NCI-H1105 (cell line): ENCODE measurements around the gene C22orf31.
A peak's percentile ranks its signal among the peaks of the same experiment; 100 is the strongest.

Source experiments
- DNase-seq: peaks from one replicate; lab custom pipeline; 2025; lab: John Stamatoyannopoulos, UW

C22orf31 gene

DNA sequence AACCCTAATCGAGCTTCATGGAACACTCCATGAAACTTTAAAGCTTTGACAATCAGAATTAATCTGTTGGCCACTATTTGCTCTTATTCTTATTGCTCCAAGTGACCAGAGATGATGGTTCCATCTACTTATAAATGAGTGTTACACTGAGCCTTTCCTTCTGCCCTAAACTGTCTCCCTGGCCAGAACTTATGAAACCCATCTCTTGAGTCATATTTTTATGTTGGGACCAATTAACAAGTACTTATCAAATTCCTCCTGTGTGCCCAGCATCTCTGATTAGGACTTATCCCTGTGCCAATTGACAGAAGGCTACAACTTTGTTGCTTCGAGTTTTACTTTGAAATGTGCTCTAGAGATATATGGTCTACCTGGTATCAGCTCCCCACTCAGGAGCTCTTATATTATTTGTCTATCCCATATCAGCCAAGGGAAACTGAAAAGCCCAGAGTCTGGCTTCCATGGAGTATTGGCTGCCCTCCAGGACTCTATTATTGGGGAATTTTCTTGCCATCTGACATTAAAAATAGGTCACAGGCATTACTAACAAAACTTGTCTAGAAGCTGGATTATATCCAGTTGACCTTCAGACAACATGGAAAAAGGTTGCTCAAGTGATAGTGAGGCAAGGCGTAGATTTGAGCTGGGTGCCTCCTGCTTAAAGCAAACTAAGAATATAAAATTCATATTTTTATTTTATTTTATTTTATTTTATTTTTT is 20.0 kb upstream of the C22orf31 start:
- DNase-seq: no peak

DNA sequence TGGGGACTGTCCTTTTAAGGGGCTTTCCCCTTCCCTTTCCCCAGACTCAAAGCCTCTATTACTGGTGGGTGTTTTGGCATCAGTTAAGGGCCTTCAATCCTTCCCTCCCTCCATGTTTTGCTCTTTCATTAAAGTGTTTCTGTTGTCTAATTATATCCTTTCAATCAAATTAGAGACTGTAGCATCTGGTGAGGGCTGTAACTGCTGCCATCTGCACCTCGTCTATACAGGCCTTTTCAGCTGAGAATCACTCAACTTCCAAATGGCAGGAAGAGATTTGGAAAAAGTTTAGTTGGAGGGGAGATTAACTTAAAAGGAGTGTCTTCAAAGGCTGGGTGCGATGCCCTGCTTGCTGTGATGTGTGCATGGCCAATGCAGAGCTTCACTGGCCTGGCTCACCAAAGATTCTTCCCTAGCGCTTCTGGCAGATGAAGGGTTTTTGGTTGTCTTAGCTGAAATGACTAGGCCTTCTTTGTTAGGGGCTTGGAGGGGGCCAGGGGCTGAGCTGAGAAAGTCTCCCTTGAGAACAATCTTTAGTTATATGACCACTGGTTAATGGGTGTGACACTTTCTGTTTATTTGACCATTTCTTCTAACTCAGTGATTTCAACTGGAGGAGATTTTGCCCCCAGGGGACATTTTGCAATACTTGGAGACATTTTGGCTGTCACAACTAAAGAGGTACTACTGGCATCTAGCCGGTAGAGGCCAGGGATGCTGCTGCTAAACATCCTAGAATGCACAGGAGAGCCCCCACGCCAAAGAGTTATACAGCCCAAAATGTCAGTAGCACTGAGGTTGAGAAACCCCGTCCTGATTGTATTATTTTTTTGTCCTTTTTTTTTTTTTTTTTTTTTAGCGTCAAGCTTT is 18.7 kb upstream of the C22orf31 start:
- DNase-seq: peak; percentile 53

DNA sequence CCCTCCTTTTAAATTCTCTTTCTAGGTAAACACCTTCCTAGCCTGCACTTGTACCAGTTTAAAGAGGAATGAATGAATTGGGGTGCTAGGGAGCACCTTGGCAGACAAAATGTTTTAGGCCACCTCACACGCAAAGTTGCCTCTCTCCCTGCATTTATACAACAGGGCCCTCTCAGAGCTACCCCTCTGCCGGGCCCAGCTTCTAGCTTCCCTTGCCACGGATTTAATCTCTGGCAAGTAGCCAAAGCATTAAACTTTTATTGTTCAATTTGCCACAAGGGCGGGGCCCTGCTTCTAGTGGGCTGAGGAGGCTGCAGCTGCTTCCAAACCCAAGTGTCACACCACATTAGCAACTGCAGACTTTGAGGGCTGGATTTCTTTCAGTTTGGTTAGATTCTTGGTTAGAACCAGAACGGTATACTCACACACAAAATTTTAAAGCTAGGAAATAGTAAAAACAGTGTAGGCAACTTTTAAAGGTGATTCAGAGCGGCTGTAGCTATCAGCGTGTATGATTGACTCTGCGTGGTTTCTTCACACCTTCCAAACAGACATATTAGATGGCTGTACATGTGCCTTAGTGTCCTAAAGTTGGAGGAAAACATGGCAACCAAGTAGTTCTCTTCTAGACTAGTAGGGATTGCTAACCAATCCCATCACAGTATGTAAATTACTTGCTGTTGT is 17.7 kb upstream of the C22orf31 start:
- DNase-seq: peak; percentile 93

DNA sequence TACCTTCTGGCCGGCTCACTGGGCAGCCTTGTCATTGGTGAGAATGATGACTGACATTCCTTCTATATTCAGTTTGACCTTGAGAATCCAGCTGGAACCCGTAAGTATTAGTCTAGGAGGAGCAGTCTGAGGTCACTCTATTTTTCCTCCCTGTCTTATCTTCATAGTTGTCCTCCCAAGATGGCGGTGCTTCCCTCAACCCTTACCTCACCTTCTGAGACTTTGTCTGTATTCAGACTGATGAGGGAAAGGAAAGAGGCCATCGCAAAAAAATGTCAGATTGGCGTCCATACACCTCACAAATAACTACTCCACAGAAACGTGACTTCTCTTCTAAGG is 17.2 kb upstream of the C22orf31 start:
- DNase-seq: no peak

DNA sequence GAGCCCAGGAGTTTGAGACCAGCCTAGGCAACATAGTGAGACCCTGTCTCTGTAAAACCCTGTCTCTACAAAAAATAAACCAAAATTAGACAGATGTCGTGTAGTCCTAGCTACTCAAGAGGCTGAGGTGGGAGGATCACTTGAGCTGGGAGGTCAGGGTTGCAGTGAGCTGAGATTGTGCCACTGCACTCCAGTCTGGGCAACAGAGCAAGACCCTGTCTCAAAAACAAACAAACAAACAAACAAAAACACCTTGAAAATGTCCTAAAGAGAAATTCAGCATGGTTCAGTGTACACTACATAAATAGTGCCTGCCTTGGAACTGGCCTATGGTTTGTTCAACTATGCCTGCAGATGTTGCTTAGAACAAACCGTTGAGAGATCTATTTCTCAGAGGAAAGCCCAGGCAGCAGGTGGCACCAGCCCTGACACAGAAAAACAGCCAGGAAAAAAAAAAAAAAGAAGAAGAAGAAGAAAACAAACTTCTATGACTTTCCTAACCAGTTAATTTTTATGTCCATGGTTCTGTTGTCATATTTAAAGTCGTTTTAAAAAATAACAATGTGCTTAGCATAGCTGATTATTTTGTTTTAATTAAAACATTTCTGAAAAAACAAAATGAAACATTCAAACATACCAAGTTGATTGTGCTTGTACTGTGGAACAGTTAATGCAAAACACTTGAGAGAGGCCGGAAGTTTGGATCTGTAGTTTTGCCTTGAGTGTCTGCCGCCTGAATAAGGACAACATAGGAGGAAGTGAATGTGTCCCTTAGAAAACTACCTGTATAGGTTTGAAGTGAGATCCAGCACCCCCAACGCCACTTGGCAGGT is 16.6 kb upstream of the C22orf31 start:
- DNase-seq: no peak

DNA sequence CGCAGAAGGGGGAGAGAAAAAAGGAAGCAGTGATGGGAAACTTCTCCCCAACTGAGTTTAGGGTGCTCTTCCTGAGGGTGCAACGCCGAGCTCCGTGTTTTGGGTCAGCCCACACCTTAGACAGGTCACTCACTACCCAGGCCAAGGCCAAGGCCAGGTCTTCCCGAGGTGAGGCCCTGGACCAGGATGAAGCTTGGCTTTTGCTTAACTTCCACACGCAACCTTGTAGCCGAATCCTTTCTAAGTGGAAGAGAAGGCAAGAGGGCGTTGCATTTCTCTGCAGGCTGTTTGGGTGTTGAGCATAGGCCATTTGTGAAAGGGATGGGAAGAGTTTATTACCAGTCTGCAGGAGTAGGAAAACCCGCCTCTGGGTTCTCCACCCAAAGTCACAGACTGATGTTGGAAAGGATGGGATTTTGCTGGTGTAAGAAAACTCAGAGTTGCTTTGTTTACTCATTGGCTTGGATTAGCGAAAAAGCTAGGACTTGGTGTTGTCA is 12.7 kb upstream of the C22orf31 start:
- DNase-seq: no peak

DNA sequence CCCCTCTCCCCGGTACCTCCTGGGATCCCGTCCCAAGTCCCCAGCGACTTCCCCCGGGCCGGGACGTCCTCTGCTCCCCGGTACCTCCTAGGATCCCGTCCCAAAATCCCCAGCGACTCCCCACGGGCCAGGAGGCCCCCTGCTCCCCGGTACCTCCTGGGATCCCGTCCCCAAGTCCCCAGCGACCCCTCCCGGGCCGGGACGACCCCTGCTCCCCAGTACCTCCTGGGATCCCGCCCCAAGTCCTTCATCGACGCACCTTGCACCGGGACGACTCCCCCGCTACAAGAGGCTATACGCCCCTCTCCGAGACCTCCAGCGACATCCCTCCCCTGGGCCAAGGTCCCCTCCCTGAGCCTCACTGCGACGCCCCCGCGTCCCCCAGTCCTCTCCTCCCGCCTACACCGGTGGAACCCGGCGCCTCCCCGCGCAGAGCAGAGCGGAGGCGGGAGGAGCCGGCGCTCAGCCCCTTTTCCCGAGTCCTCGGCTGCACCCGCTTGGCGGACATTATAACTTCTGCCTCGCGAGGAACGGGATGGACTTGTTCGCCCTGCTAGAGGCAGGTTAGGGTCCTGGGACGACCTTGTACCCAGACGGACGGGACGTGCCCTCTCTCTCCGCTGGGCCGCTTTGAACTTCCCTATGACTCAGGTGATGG is 12.1 kb upstream of the C22orf31 start:
- no peak for DNase-seq

DNA sequence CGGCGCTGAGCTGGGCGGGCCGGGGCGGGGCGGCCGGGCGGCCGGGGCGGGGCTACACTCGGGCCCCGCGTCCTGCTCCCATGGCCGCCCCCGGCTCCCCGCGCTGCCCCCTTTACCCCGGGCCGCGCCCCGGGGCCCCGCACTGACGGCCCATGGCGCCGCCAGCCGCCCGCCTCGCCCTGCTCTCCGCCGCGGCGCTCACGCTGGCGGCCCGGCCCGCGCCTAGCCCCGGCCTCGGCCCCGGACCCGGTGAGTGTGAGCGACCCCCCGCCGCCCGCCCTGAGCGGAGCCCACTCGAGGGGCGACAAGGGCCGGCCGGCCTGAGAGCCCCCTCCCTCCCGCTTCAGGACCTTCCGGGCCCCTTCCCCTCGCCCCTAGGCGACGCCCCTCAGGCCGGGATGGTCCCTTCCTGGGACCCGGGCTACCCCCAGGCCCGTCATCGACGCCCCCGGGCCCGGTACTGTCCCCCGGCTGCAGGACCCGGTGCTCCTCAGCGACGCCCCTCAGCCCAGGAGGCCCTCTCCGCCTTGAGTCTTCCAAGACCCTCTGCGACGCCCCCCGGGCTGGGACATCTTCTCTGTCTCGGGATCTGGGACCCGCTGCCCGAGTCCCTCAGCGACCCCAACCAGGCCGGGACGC is 11.5 kb upstream of the C22orf31 start, which contains the start of gene KREMEN1:
KREMEN1 (plus strand) TSS at position 57 of the 639 bp plus-strand sequence; CDS start at position 153, 96 bp downstream.
- no peak for DNase-seq

DNA sequence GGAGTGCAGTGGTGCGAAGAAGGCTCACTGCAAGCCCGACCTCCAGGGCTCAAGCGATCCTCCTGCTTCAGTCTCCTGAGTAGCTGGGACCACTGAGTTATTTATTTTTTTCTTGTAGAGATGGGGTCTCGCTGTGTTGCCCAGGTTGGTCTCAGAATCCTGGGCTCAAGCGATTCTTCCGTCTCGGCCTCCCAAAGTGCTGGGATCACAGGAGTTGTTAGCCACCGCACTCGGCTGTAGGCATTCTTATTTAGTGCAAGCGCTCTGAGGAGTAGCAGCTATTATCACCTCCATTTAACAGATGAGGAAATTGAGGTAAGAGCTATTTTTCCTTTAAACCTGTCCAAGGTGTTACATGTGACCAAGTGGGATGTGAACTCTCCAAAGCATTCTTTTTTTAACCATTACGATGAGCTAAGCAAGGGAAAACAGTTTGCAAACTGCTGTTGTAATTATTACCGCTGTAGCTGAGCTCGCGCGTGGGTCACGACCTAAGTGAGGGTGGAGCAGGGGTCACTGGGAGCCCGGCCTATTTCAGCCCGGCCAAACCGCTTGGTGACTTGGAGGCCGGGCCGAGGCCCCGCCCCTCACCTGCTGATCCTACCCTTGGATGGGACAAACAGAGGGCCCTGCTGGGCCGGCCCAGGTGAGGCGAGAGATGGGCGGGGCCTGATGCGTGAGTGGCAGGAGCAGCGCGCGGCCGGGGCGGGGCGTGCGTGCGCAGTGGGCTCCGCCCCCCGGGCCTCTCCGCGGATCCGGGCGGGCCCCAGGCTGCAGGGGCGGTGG is 10.8 kb upstream of the C22orf31 start:
- DNase-seq: peak; percentile 82

DNA sequence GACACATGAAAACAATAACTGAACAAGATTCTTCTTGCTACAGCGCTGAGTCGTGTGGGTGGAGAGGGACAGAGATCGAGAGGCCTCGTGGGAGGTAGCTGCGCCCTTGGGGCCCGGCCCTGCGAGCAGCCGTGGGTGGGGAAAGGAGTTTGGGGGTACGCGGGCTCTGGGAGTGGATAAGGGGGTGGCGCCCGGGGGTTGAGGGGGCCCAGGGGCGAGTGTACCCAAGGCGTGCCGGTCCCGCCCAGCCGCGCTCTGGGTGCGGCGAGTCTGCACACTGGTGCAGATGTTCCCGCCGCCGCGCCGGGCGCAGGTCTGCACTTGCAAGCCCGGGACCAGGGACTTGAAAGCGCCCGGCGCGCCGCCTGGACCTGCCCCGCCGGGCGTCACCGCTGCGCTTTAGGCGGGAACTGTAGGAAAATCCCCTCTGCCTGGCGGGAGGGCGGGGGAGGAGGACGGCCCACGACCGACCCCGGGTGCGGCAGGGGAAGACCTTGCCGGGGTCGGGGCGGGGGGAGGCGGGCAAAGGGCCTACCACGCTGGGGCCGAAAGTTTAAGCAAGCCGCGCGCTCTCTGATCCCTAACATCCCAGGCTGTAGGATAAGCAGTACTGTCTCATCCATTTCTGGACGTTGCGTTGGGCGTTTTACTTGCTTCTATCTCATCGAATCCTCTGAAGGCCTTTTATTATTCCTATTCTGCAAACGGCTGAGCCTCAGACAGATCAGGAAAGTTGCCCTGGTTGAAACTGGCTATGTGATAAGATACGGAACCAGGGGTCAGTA is 9.8 kb upstream of the C22orf31 start:
- no peak for DNase-seq

DNA sequence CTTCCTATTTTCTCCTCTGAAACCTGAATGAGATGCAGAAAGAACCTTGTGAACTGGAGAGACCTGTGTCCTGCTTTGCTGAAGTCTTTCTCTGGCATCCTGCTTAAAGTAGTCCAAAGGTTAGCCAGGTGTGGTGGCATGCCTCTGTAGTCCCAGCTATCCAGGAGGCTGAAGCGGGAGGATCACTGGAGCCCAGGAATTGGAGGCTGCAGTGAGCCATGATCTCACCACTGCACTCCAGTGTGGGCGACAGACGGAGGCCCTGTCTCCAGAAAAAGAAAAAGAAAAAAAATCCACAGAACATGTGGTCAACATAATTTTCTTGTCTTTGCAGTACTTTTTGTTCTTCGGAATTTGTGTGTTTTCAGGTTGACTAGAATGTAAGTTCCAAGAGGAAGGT is 8.9 kb upstream of the C22orf31 start:
- no peak for DNase-seq

DNA sequence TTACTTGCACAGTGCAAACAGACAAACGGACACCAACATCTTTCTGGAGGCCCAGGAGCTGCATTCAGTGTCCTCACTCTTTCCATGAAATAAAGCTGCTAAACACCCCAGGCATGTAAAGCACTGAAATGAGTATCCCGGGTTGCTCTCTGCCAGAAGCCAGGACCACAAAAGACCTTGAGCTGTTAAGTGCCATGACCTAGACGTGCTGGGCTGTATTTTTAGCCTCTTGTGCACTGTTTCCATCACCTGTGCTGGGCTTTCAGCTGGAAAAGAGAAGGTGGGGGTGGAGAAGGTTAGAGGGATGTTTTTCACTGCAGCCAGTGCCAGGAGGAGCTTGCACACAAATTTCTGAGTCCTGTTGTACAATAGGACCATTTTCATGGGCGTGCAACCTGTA is 7.8 kb upstream of the C22orf31 start:
- no peak for DNase-seq

DNA sequence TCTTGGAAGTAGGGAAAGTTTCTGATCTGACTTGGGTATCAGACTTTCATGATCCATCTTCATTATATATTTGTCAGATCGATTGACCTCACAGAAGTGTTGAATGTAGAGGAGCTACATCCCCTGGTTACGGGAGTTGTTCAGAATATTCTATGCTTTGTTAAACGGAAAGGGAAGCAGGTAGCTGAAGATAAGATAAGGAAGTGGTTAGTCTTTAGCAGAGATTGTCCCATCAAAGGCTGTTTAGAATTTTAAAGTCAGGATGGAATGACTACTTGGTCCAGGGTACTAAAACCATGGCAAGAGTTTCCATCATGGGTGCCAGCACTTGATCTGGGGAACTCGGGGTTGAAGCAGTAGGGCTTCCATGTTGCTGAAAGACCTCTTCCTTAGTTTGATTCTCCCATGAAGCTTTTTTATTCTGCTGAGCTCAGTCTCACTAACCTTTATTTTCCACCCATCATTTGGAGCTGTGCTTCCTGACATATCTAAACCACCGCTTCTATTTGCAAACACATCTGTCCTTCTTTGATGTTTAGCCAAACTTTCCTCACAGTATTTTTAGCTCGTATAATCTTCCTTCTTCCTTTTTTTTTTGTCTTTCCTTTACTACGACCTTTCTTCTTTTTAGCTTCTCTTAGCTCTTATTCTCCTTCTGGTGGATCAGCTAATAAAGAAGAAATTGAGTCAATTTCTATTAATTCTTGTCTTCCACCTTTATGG is 4.0 kb upstream of the C22orf31 start:
- DNase-seq: no peak

DNA sequence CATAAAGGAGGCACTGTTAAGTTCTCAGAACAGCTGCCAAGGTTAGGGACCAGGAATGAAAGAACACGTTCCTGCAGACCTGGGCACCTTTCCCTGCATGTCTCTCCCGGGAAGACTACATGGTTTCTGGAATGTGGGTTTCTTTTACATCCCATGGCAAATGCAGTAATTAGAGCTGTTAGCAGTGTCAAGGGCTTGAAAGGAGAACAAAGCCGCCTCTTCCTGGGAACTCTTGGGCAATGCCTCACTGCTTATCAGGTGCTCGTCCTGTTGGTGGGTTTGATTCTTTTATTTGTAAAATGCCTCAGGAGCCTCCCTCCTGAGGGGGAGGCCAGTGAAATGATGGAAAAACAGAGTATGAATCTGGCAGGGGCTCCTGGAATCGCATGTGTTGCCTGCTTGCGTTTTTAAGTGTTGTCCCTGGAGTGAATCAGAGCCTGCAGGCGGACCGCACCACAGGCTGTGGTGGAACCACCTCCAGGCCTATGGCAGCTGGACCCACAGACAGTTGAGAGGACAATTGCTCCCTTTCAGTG is 723 bp upstream of the C22orf31 start:
- no peak for DNase-seq

DNA sequence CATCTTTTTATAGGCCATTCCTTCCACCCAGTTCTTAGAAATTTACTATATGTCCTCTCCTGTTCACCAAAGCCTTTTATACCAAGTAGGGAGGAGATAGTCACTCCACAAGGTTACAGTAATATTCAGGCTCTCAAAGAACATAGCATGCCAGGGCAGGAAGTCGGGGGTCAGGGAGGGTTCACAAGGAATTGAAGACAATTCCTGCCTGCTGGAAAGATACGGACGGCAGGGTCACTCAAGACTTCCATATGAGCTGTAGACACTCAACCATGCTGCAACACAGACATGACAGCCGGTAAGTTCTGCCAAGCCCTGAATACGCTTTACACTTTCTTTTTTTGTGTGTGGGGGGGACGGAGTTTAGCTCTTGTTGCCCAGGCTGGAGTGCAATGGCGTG is 700 bp downstream of the C22orf31 start:
- no peak for DNase-seq

DNA sequence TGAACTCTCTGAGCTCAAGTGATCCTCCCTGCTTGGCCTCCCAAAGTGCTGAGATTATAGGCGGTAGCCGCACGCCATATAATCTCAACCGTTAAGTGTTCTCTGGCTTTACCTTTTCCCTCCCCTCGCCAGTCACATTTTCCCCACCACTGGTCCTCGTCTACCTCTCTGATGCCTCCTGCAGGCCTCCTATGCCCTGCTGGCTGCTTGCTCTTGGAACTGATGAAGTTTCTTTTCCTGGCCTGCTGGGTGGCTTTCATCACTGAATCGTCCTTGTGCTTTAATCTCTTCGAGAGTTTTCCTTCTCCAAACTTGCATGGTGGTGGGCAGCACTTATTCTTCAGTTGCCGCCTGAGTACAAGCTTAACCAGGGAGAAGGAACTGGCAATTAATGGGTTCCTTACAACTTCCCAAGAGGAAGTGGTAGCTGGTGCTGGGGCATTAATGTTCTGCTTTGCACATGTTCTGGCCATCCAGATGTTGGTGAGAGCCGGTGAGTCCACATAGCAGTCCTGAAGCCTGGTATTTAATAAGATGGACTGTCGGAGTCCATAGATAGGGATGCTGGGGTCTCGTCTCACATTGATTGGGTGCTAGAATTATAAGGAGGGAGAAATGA is 1.3 kb downstream of the C22orf31 start:
- DNase-seq: no peak

DNA sequence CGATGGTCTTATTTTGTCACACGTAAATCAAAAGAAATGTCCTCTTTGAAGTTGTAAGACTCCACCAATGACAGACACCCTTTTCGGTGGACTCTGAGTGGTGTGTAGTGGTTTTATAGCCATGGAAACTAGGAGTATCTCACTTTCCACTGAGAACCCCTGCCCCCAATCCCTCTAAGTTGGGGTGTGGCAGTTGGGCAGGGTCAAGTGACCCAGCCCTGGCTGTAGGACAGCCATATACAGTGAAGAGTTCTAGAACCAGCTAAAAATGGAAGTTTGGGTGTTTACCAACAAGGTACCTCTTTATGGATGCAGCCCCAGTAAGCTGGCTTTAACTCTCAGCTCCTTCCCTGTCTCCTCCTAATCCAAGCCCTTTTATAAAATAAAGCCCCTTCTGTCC is 5.2 kb downstream of the C22orf31 start:
- no peak for DNase-seq
